K562 (cell line): ENCODE results near the gene ADAM22. TPM values are rescaled to one million over a fixed set of nuclear protein-coding genes. Genes with fewer than 3 reads are reported as not detected.

Experiments used
- ATAC-seq: fragments of 200-7000 bp; cut with Tn5 transposase; 3 replicates; pipeline ENCODE4 v1.9.1; 2020; ENCODE audit warnings: moderate library complexity
- BruUV-seq: library from RNA; stranded (reverse); fragments of 400-500 nt; replicated peaks from 2 replicates; lab custom pipeline; 2021; lab: Mats Ljungman, UMichigan
- CTCF ChIA-PET: fragments of 300-600 bp; formaldehyde crosslinking; extraction: SDS; loops from one replicate; lab custom pipeline; 2021; ENCODE audit warnings: low intra/inter-chr PET ratio; lab: Yijun Ruan, JAX
- POLR2A ChIA-PET: fragments of 300-600, 350-650 bp; sonication (Branson Sonifier 250); formaldehyde crosslinking; extraction: SDS; loops from one replicate; lab custom pipeline; 2021; ENCODE audit warnings: antibody characterized with exemption, inconsistent platforms; lab: Yijun Ruan, JAX
- DNase-seq, 4 experiments: peaks; one replicate each; pipeline versions ENCODE4 v3.0.0 to v3.0.0-alpha.2; 2011 to 2018; ENCODE audit warnings: low spot score in 3 of 4, mixed read lengths in 3 of 4; ENCODE audit errors: extremely low read depth in 1 of 4
- FAIRE-seq: peaks from 2 replicates; lab custom pipeline; 2011; peaks lifted over from hg19 to GRCh38; lab: Jason Lieb, UNC
- H2AFZ ChIP-seq: 2 replicates; pipeline ENCODE4 v1.6.0; 2011; ENCODE audit warnings: low read depth, low read length, control low read depth, inconsistent platforms
- H3K27ac ChIP-seq: fragments of 200-600 bp; 3 replicates; pipeline ENCODE4 v1.8.0; 2011; ENCODE audit warnings: low read depth, mild to moderate bottlenecking, control low read depth, inconsistent platforms, low read length, moderate library complexity, mixed read lengths; ENCODE audit errors: extremely low read depth
- H3K27me3 ChIP-seq, 2 experiments: fragments of 300-600 bp in 1 of 2; 2 replicates in 1 of 2; 3 replicates in 1 of 2; pipeline versions ENCODE4 v1.6.0 to v1.8.0; 2011; ENCODE audit warnings: inconsistent platforms in 2 of 2, low read length in 2 of 2, mild to moderate bottlenecking in 1 of 2, mixed read lengths in 1 of 2, moderate library complexity in 1 of 2; ENCODE audit not compliant: control insufficient read depth in 2 of 2, insufficient read depth in 2 of 2
- H3K36me3 ChIP-seq: fragments of 300-600 bp; 3 replicates; pipeline ENCODE4 v1.8.0; 2011; ENCODE audit warnings: mild to moderate bottlenecking, low read length, inconsistent platforms; ENCODE audit not compliant: control insufficient read depth, insufficient read depth
- H3K4me1 ChIP-seq, 2 experiments: fragments of 200-600 bp in 1 of 2; replicated peaks in 1 of 2; 2 replicates in 1 of 2; 3 replicates in 1 of 2; pipeline versions ENCODE4 v1.5.1 to v1.8.0; 2011; ENCODE audit warnings: inconsistent platforms in 2 of 2, low read length in 2 of 2, mild to moderate bottlenecking in 1 of 2, mixed read lengths in 1 of 2, moderate library complexity in 1 of 2; ENCODE audit not compliant: control insufficient read depth in 2 of 2, insufficient read depth in 2 of 2
- H3K4me2 ChIP-seq: 2 replicates; pipeline ENCODE4 v1.6.1; 2011; ENCODE audit warnings: low read length, control low read depth, inconsistent platforms, mixed read lengths; ENCODE audit not compliant: insufficient read depth
- H3K4me3 ChIP-seq: fragments of 200-600 bp; sonication (generic), shearing (Covaris generic); 2 replicates; pipeline ENCODE4 v1.5.1; 2016; ENCODE audit warnings: control low read depth, inconsistent platforms
- H3K79me2 ChIP-seq: fragments of 200-600 bp; 3 replicates; pipeline ENCODE4 v1.8.0; 2011; ENCODE audit warnings: low read length, inconsistent platforms; ENCODE audit not compliant: control insufficient read depth, insufficient read depth
- H3K9ac ChIP-seq, 2 experiments: 2 replicates each; pipeline versions ENCODE4 v1.6.0 to v1.6.1; 2011; ENCODE audit warnings: low read depth in 2 of 2, low read length in 2 of 2, control low read depth in 1 of 2, inconsistent platforms in 1 of 2, mild to moderate bottlenecking in 1 of 2, mixed read lengths in 1 of 2; ENCODE audit not compliant: insufficient read depth in 1 of 2
- H3K9me1 ChIP-seq: one replicate; pipeline ENCODE4 v1.6.0; 2011; ENCODE audit warnings: inconsistent platforms, mild to moderate bottlenecking, low read length, moderate library complexity; ENCODE audit not compliant: control insufficient read depth, insufficient read depth
- H3K9me3 ChIP-seq: replicated peaks from 2 replicates; pipeline ENCODE4 v1.5.1; 2011; ENCODE audit warnings: low read depth, low read length, inconsistent platforms; ENCODE audit not compliant: control insufficient read depth, insufficient read depth
- H4K20me1 ChIP-seq: replicated peaks from 2 replicates; pipeline ENCODE4 v1.6.1; 2011; ENCODE audit warnings: low read length, inconsistent platforms, mixed read lengths; ENCODE audit not compliant: control insufficient read depth, insufficient read depth
- ARHGAP35 ChIP-seq: fragments of 450-650 bp; IDR thresholded peaks from 2 replicates; pipeline ENCODE4 v1.6.1; 2018; ENCODE audit not compliant: partially characterized antibody
- NR4A1 ChIP-seq, 2 experiments: fragments of 250-450 bp in 1 of 2; fragments of 450-650 bp in 1 of 2; sonication (Bioruptor Pico) in 1 of 2; IDR thresholded peaks; 2 replicates each; pipeline versions ENCODE4 v1.4.0 to v1.6.1; 2016 to 2020; ENCODE audit warnings: mild to moderate bottlenecking in 2 of 2, missing compliant biosample characterization in 1 of 2, missing genetic modification characterization in 1 of 2, moderate library complexity in 1 of 2
- TFAM ChIP-seq: fragments of 250-450 bp; sonication (Bioruptor Pico); conservative IDR thresholded peaks from 2 replicates; pipeline ENCODE4 v1.5.0; 2021; ENCODE audit warnings: mild to moderate bottlenecking, moderate library complexity
- XRCC3 ChIP-seq: fragments of 450-650 bp; IDR thresholded peaks from 2 replicates; pipeline ENCODE4 v1.6.1; 2017; ENCODE audit warnings: mild to moderate bottlenecking, moderate library complexity
- ZBTB1 ChIP-seq: sonication (generic); formaldehyde crosslinking; IDR thresholded peaks from 2 replicates; pipeline ENCODE4 v1.8.1; 2023; ENCODE audit warnings: missing genetic modification reagents, low read depth, mild to moderate bottlenecking, borderline replicate concordance
- ZNF431 ChIP-seq: sonication (generic); formaldehyde crosslinking; IDR thresholded peaks from 2 replicates; pipeline ENCODE4 v1.8.0; 2022; ENCODE audit warnings: mild to moderate bottlenecking, missing genetic modification reagents
- ZNF764 ChIP-seq: fragments of 250-450 bp; sonication (Bioruptor Pico); IDR thresholded peaks from 2 replicates; pipeline ENCODE4 v1.4.0; 2020; ENCODE audit warnings: low read depth, mild to moderate bottlenecking, moderate library complexity
- whole genome bisulfite sequencing: fragments of 100-300 bp; shearing (Covaris generic); methylation state at CpG from one replicate; pipeline ENCODE4 v1.1.6; 2016; ENCODE audit warnings: low coverage, mixed read lengths; ENCODE audit not compliant: insufficient coverage; ENCODE audit errors: missing lambda C conversion rate; 5-methylcytosine and 5-hydroxymethylcytosine counted together
- in situ Hi-C: fragments of 300-500 bp; cut with MboI; formaldehyde crosslinking; loops from 4 replicates; pipeline ENCODE4 v1.15.0; 2018; ENCODE audit warnings: inconsistent platforms, mixed read lengths
- intact Hi-C: fragments of 100-400 bp; cut with micrococcal nuclease; formaldehyde crosslinking; loops from 2 replicates; pipeline ENCODE4 v1.14.2; 2022
- polyA plus RNA-seq, 8 experiments: library from polyadenylated mRNA; depleted of rRNA in 4 of 8; stranded (reverse) in 5 of 8; unstranded in 3 of 8; fragments of >200 nt; fragmentation: Nextera tagmentation in 2 of 8; fragmentation: Illumina TruSeq in 1 of 8; extraction: Ambion mirVana in 2 of 8; extraction: Trizol in 1 of 8; gene quantifications; 2 replicates each; pipeline versions ENCODE4 v1.2.1 to v1.2.3, GENCODE V29; 2011 to 2014; ENCODE audit warnings: inconsistent platforms in 1 of 8, missing spikeins in 1 of 8
- total RNA-seq, 7 experiments: library from RNA; depleted of rRNA in 6 of 7; stranded (reverse); fragments of >200 nt in 6 of 7; fragmentation: Illumina TruSeq in 2 of 7; extraction: Trizol in 2 of 7; gene quantifications; 2 replicates each; pipeline versions ENCODE4 v1.2.1 to v1.2.3, GENCODE V29; 2011 to 2021; ENCODE audit warnings: low replicate concordance in 1 of 7
- TF ChIP-seq, protein P1 (sequence below), 2 experiments: fragments of 200-800 bp in 1 of 2; sonication (Bioruptor generic) in 1 of 2; sonication (generic) in 1 of 2; formaldehyde crosslinking in 1 of 2; IDR thresholded peaks in 1 of 2; conservative IDR thresholded peaks in 1 of 2; 2 replicates each; pipeline versions ENCODE4 v1.5.0 to v1.6.1; 2016 to 2020; ENCODE audit warnings: missing compliant biosample characterization in 1 of 2, missing genetic modification characterization in 1 of 2, missing genetic modification reagents in 1 of 2

Gene ADAM22
- total and polyA plus RNA-seq, 9 of the 15 experiments (the other 6 are each of a cell fraction or from before 2014, with no cell fraction given): 0.01 to 0.58 (median 0.18) TPM

DNA sequence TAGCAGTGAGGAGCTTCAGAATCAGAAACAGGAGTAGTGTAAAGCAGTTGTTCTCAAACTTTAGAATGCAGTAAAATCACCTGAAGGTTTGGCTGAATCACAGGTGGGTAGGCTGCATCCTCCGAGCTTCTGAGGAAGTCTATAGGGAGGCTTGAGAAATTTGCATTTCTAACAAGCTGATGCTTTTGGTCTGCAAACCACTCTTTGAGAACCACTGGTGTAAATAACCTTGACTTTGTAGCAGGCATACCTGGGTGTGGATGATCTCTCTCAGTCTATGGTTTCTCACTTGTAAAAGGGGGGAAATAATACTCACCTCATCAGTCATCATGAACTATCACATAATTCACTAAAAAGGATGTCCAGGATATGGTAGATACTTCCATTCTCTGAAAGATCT, 167.7 kb downstream of the ADAM22 start:
- H3K27ac ChIP-seq: no peak overlapping the region
- FAIRE-seq: no peak
- ChIA-PET CTCF (no interaction called here), POLR2A (no interaction called here)
- no peaks in the 10 kb centered on the region for H3K9me3 ChIP-seq
- H3K4me3 ChIP-seq: no peak overlapping the region
- no peaks in the 10 kb centered on the region; a peak in 1 of 5 replicates for H3K27me3 ChIP-seq
- 0% methylated on average over 1 of the region's 1 CpG for WGBS
- H3K79me2 ChIP-seq: no peaks in the 10 kb centered on the region
- in situ Hi-C loops (loop anchor here (25.0 kb wide), 1 partner anchor 314 kb away; no protein-coding TSS in a partner anchor), intact Hi-C loops (no loop called here)
- H3K9me1 ChIP-seq: no peaks in the 10 kb centered on the region
- no peak overlapping the region for H3K4me2 ChIP-seq
- no TSS peak for BruUV-seq
- H2AFZ ChIP-seq: no peak overlapping the region
- H3K9ac ChIP-seq: no peak overlapping the region
- ATAC-seq: no peak
- no peaks in the 10 kb centered on the region for H3K36me3 ChIP-seq
- DNase-seq: no peak
- H4K20me1 ChIP-seq: no peaks in the 10 kb centered on the region
- TF ChIP-seq TFAM (CRISPR knock-in tag) (no peak), ZNF431 (CRISPR knock-in tag) (no peak), ZBTB1 (CRISPR knock-in tag) (no peak)
- H3K4me1 ChIP-seq: no peaks in the 10 kb centered on the region

DNA sequence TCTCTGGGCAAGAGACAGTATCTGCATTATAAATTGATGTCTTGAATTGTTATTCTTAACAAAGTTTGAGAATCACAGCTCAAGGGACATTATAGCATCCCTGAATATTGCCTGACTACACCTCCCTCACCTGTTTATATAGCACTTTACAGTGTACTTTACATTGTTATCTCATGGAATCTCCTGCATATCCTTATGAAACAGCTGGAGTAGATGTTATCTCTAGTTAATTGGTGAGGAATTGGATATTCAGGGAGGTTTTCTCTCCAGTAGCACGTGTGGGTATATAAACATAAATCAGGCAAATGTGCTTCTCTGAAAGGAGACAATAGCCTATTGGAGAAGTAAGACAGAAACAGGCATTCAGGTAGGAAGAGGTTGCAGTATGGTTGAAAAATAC, 168.6 kb downstream of the ADAM22 start:
- POLR2A ChIA-PET: no interaction called here
- TF ChIP-seq ARHGAP35: no peak
- TF ChIP-seq, protein P1, sequence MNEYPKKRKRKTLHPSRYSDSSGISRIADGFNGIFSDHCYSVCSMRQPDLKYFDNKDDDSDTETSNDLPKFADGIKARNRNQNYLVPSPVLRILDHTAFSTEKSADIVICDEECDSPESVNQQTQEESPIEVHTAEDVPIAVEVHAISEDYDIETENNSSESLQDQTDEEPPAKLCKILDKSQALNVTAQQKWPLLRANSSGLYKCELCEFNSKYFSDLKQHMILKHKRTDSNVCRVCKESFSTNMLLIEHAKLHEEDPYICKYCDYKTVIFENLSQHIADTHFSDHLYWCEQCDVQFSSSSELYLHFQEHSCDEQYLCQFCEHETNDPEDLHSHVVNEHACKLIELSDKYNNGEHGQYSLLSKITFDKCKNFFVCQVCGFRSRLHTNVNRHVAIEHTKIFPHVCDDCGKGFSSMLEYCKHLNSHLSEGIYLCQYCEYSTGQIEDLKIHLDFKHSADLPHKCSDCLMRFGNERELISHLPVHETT (CRISPR knock-in tag; conservative IDR thresholded peaks at IDR 0.05 in 1 of 2, IDR thresholded peaks at IDR 0.05 in 1 of 2): no peak
- TF ChIP-seq NR4A1 (CRISPR knock-in tag; IDR thresholded peaks at IDR 0.05): no peak
- TF ChIP-seq NR4A1 (tag; IDR thresholded peaks at IDR 0.05): no peak
- TF ChIP-seq XRCC3: no peak
- no peak for TF ChIP-seq ZNF764 (CRISPR knock-in tag)

More for the DNA sequence above, 168.6 kb downstream of the ADAM22 start:
- BruUV-seq: no TSS peak
- H3K9me1 ChIP-seq: no peaks in the 10 kb centered on the region
- H3K27ac ChIP-seq: no peak overlapping the region
- CTCF ChIA-PET: no interaction called here
- ATAC-seq: no peak
- H3K9me3 ChIP-seq: no peaks in the 10 kb centered on the region
- no peak for FAIRE-seq
- no peak overlapping the region for H2AFZ ChIP-seq
- H3K4me2 ChIP-seq: no peak overlapping the region
- WGBS: 0% methylated on average over 1 of the region's 1 CpG
- H3K79me2 ChIP-seq: no peaks in the 10 kb centered on the region
- no peaks in the 10 kb centered on the region for H3K36me3 ChIP-seq
- H3K4me1 ChIP-seq: no peaks in the 10 kb centered on the region
- H3K9ac ChIP-seq: no peak overlapping the region
- intact Hi-C loops: no loop called here
- H4K20me1 ChIP-seq: no peaks in the 10 kb centered on the region
- in situ Hi-C loops: loop anchor here (25.0 kb wide), 1 partner anchor 315 kb away; no protein-coding TSS in a partner anchor
- DNase-seq: no peak
- H3K27me3 ChIP-seq: no peaks in the 10 kb centered on the region; a peak in 1 of 5 replicates
- H3K4me3 ChIP-seq: no peak overlapping the region
